ENCODE results near the gene MYH9. TPM values are rescaled to one million over a fixed set of nuclear protein-coding genes. Genes with fewer than 3 reads are reported as not detected.

Gene MYH9
- total and polyA plus RNA-seq, 4 donors = 184 to 667 (median 332) TPM

GRCh38 chr22:36297568-36297967 lies 90.2 kb downstream of the MYH9 start:
- no peak overlapping the region for H3K4me3 ChIP-seq
- WGBS, 2 donors = 90 to 92% methylated on average over 19 of the region's 19 CpGs
- H3K9ac ChIP-seq (ENCODE audit: insufficient read depth in 1 of 2, low read length in 2 of 2) = no peak overlapping the region
- H3K9me3 ChIP-seq (ENCODE audit: control insufficient read depth in 4 of 4, insufficient read depth in 3 of 4, low read length in 3 of 4) = no peaks in the 10 kb centered on the region
- peaks cover 77 to 91% (median 80%) of the 10 kb centered on the region in 4 donors for H3K36me3 ChIP-seq (ENCODE audit: control insufficient read depth in 4 of 4, insufficient read depth in 4 of 4, low read length in 4 of 4)
- TF ChIP-seq, protein P1, sequence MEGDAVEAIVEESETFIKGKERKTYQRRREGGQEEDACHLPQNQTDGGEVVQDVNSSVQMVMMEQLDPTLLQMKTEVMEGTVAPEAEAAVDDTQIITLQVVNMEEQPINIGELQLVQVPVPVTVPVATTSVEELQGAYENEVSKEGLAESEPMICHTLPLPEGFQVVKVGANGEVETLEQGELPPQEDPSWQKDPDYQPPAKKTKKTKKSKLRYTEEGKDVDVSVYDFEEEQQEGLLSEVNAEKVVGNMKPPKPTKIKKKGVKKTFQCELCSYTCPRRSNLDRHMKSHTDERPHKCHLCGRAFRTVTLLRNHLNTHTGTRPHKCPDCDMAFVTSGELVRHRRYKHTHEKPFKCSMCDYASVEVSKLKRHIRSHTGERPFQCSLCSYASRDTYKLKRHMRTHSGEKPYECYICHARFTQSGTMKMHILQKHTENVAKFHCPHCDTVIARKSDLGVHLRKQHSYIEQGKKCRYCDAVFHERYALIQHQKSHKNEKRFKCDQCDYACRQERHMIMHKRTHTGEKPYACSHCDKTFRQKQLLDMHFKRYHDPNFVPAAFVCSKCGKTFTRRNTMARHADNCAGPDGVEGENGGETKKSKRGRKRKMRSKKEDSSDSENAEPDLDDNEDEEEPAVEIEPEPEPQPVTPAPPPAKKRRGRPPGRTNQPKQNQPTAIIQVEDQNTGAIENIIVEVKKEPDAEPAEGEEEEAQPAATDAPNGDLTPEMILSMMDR (IDR thresholded peaks at IDR 0.05; ENCODE audit: control extremely low read depth, extremely low read depth) = no peak
- DNase-seq (no peak), ATAC-seq (ENCODE audit: insufficient read depth, low FRiP score) (no peak)
- no peaks in the 10 kb centered on the region for H3K27me3 ChIP-seq (ENCODE audit: control insufficient read depth in 3 of 3, insufficient read depth in 3 of 3, low read length in 2 of 3)
- peaks cover 0 to 2% (median 0%) of the 10 kb centered on the region in 5 donors for H3K4me1 ChIP-seq (ENCODE audit: control insufficient read depth in 5 of 5, insufficient read depth in 5 of 5, low read length in 5 of 5)
- no peak overlapping the region for H3K27ac ChIP-seq (ENCODE audit: low read depth in 1 of 2, low read length in 1 of 2)

- H3K9me3 ChIP-seq (ENCODE audit: control insufficient read depth in 4 of 4, insufficient read depth in 3 of 4, low read length in 3 of 4) = no peaks in the 10 kb centered on the region
- TF ChIP-seq, protein P1 (IDR thresholded peaks at IDR 0.05; ENCODE audit: control extremely low read depth, extremely low read depth) = no peak
- ATAC-seq (ENCODE audit: insufficient read depth, low FRiP score) = no peak
Measured at GRCh38 chr22:36296690-36297089, 91.1 kb downstream of the MYH9 start.

GRCh38 chr22:36295247-36295646 lies 92.5 kb downstream of the MYH9 start:
- no peak overlapping the region for H3K9ac ChIP-seq (ENCODE audit: insufficient read depth in 1 of 2, low read length in 2 of 2)
- H3K27ac ChIP-seq (ENCODE audit: low read depth in 1 of 2, low read length in 1 of 2) = no peak overlapping the region
- no peaks in the 10 kb centered on the region for H3K27me3 ChIP-seq (ENCODE audit: control insufficient read depth in 3 of 3, insufficient read depth in 3 of 3, low read length in 2 of 3)
- WGBS, 2 donors = 90 to 93% methylated on average over 7 of the region's 7 CpGs
- no peak overlapping the region for H3K4me3 ChIP-seq
- DNase-seq (no peak), ATAC-seq (ENCODE audit: insufficient read depth, low FRiP score) (no peak)
- peaks cover 63 to 81% (median 71%) of the 10 kb centered on the region in 4 donors for H3K36me3 ChIP-seq (ENCODE audit: control insufficient read depth in 4 of 4, insufficient read depth in 4 of 4, low read length in 4 of 4)
- no peaks in the 10 kb centered on the region for H3K4me1 ChIP-seq (ENCODE audit: control insufficient read depth in 5 of 5, insufficient read depth in 5 of 5, low read length in 5 of 5)
- no peaks in the 10 kb centered on the region for H3K9me3 ChIP-seq (ENCODE audit: control insufficient read depth in 4 of 4, insufficient read depth in 3 of 4, low read length in 3 of 4)
- TF ChIP-seq, protein P1 (IDR thresholded peaks at IDR 0.05; ENCODE audit: control extremely low read depth, extremely low read depth) = no peak

More at GRCh38 chr22:36296690-36297089, 91.1 kb downstream of the MYH9 start:
- Histone ChIP-seq H3K9ac (ENCODE audit: insufficient read depth in 1 of 2, low read length in 2 of 2) (no peak overlapping the region), H3K4me1 (ENCODE audit: control insufficient read depth in 5 of 5, insufficient read depth in 5 of 5, low read length in 5 of 5) (no peaks in the 10 kb centered on the region), H3K4me3 (no peak overlapping the region), H3K27ac (ENCODE audit: low read depth in 1 of 2, low read length in 1 of 2) (no peak overlapping the region), H3K36me3 (ENCODE audit: control insufficient read depth in 4 of 4, insufficient read depth in 4 of 4, low read length in 4 of 4) (peaks cover 75 to 95% (median 82%) of the 10 kb centered on the region in 4 donors), H3K27me3 (ENCODE audit: control insufficient read depth in 3 of 3, insufficient read depth in 3 of 3, low read length in 2 of 3) (no peaks in the 10 kb centered on the region)
- DNase-seq = no peak
- WGBS, 2 donors = 92 to 97% methylated on average over 15 of the region's 15 CpGs

GRCh38 chr22:36294801-36295200 lies 93.0 kb downstream of the MYH9 start:
- no peak overlapping the region for H3K9ac ChIP-seq (ENCODE audit: insufficient read depth in 1 of 2, low read length in 2 of 2)
- no peaks in the 10 kb centered on the region for H3K27me3 ChIP-seq (ENCODE audit: control insufficient read depth in 3 of 3, insufficient read depth in 3 of 3, low read length in 2 of 3)
- no peak for DNase-seq
- no peak for ATAC-seq (ENCODE audit: insufficient read depth, low FRiP score)
- no peak overlapping the region for H3K27ac ChIP-seq (ENCODE audit: low read depth in 1 of 2, low read length in 1 of 2)
- no peaks in the 10 kb centered on the region for H3K4me1 ChIP-seq (ENCODE audit: control insufficient read depth in 5 of 5, insufficient read depth in 5 of 5, low read length in 5 of 5)
- TF ChIP-seq, protein P1 (IDR thresholded peaks at IDR 0.05; ENCODE audit: control extremely low read depth, extremely low read depth) = no peak
- no peak overlapping the region for H3K4me3 ChIP-seq
- 93 to 94% methylated on average over 11 of the region's 11 CpGs for WGBS, 2 donors
- no peaks in the 10 kb centered on the region for H3K9me3 ChIP-seq (ENCODE audit: control insufficient read depth in 4 of 4, insufficient read depth in 3 of 4, low read length in 3 of 4)
- peaks cover 58 to 78% (median 68%) of the 10 kb centered on the region in 4 donors for H3K36me3 ChIP-seq (ENCODE audit: control insufficient read depth in 4 of 4, insufficient read depth in 4 of 4, low read length in 4 of 4)

All from lung (tissue), 12 donors.